GM04504 (cell line): Measurements from ENCODE around the gene CDC42SE1.
A peak's percentile ranks its signal among the peaks of the same experiment; 100 is the strongest.

Source experiments
- DNase-seq: peaks from one replicate; pipeline ENCODE4 v3.0.0-alpha.2; 2012; ENCODE audit warnings: low read depth

Gene CDC42SE1

GRCh38 chr1:151008244-151009205, 50.9 kb downstream of the CDC42SE1 start, which contains the start of gene PRUNE1:
PRUNE1 (plus strand) TSS chr1:151008449; CDS start chr1:151008633, 184 bp downstream.
- peak; percentile 93 for DNase-seq

- no peak for DNase-seq
Observed at GRCh38 chr1:151007853-151008243, 51.6 kb downstream of the CDC42SE1 start.

GRCh38 chr1:151006327-151007052, 52.9 kb downstream of the CDC42SE1 start, which contains the start of gene MINDY1:
MINDY1 (minus strand) TSS chr1:151006902; CDS start chr1:151002617, 4,285 bp downstream.
- peak; percentile 77 for DNase-seq

- no peak for DNase-seq
Observed at GRCh38 chr1:151005729-151006319, 53.6 kb downstream of the CDC42SE1 start.

- no peak for DNase-seq
Observed at GRCh38 chr1:151003180-151003579, 56.2 kb downstream of the CDC42SE1 start.

GRCh38 chr1:151002611-151003010, 56.8 kb downstream of the CDC42SE1 start:
- DNase-seq, result no peak

GRCh38 chr1:151002051-151002450, 57.4 kb downstream of the CDC42SE1 start:
- DNase-seq, result no peak

- DNase-seq, result no peak
Observed at GRCh38 chr1:151001602-151002001, 57.8 kb downstream of the CDC42SE1 start.
